NCI-H2171 (cell line): ENCODE measurements around the gene METTL4.
"Not testable (repeated sequence)": the region's sequence is repeated elsewhere in the genome, so short reads cannot be mapped to it uniquely, and the experiment has no call there.

Source experiments
- DNase-seq: peaks from one replicate; lab custom pipeline; 2025; lab: John Stamatoyannopoulos, UW

METTL4 gene

GRCh38 chr18:2564373-2564772 lies 6.9 kb downstream of the METTL4 start:
- DNase-seq = no peak

GRCh38 chr18:2559249-2559648 lies 12.1 kb downstream of the METTL4 start:
- no peak for DNase-seq

- DNase-seq = no peak
Observed at GRCh38 chr18:2557536-2557935, 13.8 kb downstream of the METTL4 start.

GRCh38 chr18:2555895-2556294 lies 15.4 kb downstream of the METTL4 start:
- no peak for DNase-seq

GRCh38 chr18:2554696-2555095 lies 16.6 kb downstream of the METTL4 start:
- DNase-seq = no peak

GRCh38 chr18:2551425-2551824 lies 19.9 kb downstream of the METTL4 start:
- no peak for DNase-seq

- DNase-seq = no peak
Observed at GRCh38 chr18:2549462-2549861, 21.8 kb downstream of the METTL4 start.

GRCh38 chr18:2547477-2548087 lies 23.7 kb downstream of the METTL4 start:
- DNase-seq = peak; percentile 60

- DNase-seq = no peak
Observed at GRCh38 chr18:2545155-2545554, 26.1 kb downstream of the METTL4 start.

GRCh38 chr18:2541925-2542563 lies 29.3 kb downstream of the METTL4 start:
- not testable (repeated sequence) for DNase-seq

- peak; percentile 73 for DNase-seq
Observed at GRCh38 chr18:2540575-2540974, 30.7 kb downstream of the METTL4 start.

- peak; percentile 70 for DNase-seq
Observed at GRCh38 chr18:2538844-2539243, 32.5 kb downstream of the METTL4 start.

- DNase-seq = peak; percentile 25
Observed at GRCh38 chr18:2538236-2538635, 33.1 kb downstream of the METTL4 start.

GRCh38 chr18:2537296-2537695 lies 34.0 kb downstream of the METTL4 start:
- no peak for DNase-seq

GRCh38 chr18:2536493-2536892 lies 34.8 kb downstream of the METTL4 start:
- DNase-seq = no peak

GRCh38 chr18:2536063-2536462 lies 35.2 kb downstream of the METTL4 start:
- no peak for DNase-seq

GRCh38 chr18:2535419-2535910 lies 35.8 kb downstream of the METTL4 start:
- DNase-seq = no peak

- DNase-seq = no peak
Observed at GRCh38 chr18:2534906-2535305, 36.4 kb downstream of the METTL4 start.

GRCh38 chr18:2532797-2533196 lies 38.5 kb downstream of the METTL4 start:
- no peak for DNase-seq

GRCh38 chr18:2531751-2532150 lies 39.6 kb downstream of the METTL4 start:
- no peak for DNase-seq

GRCh38 chr18:2529154-2529553 lies 42.2 kb downstream of the METTL4 start:
- DNase-seq = no peak

GRCh38 chr18:2526329-2526728 lies 45.0 kb downstream of the METTL4 start:
- DNase-seq = peak; percentile 77

GRCh38 chr18:2524794-2525198 lies 46.5 kb downstream of the METTL4 start:
- not testable (repeated sequence) for DNase-seq

GRCh38 chr18:2522112-2522511 lies 49.2 kb downstream of the METTL4 start:
- no peak for DNase-seq
